Neural progenitor cell (in vitro differentiated cells): Measurements from ENCODE around the gene CELA2B. TPM values are rescaled to one million over a fixed set of nuclear protein-coding genes. Genes with fewer than 3 reads are reported as not detected.
"Not testable (repeated sequence)": the region's sequence is repeated elsewhere in the genome, so short reads cannot be mapped to it uniquely, and the experiment has no call there.

Source experiments
- DNase-seq: peaks from one replicate; pipeline ENCODE4 v3.0.0-alpha.2; 2016; ENCODE audit warnings: low spot score
- H2AFZ ChIP-seq: fragments of 200-600 bp; sonication (generic); replicated peaks from 2 replicates; pipeline ENCODE4 v1.6.1; 2016; ENCODE audit warnings: antibody characterized with exemption
- H3F3A ChIP-seq: fragments of 200-600 bp; sonication (generic); 2 replicates; pipeline ENCODE4 v1.6.1; 2016; ENCODE audit warnings: antibody characterized with exemption, low read depth
- H3K27ac ChIP-seq: fragments of 200-600 bp; sonication (generic); 2 replicates; pipeline ENCODE4 v1.5.1; 2016; ENCODE audit warnings: mild to moderate bottlenecking
- H3K27me3 ChIP-seq: fragments of 200-600 bp; sonication (generic); 2 replicates; pipeline ENCODE4 v1.6.1; 2016; ENCODE audit warnings: mild to moderate bottlenecking, moderate library complexity
- H3K36me3 ChIP-seq: fragments of 200-600 bp; sonication (generic); 2 replicates; pipeline ENCODE4 v1.5.1; 2016
- H3K4me1 ChIP-seq: fragments of 200-600 bp; sonication (generic); 2 replicates; pipeline ENCODE4 v1.6.1; 2016; ENCODE audit warnings: mixed run types
- H3K4me2 ChIP-seq: fragments of 200-600 bp; sonication (generic); 2 replicates; pipeline ENCODE4 v1.6.1; 2016
- H3K4me3 ChIP-seq: fragments of 200-600 bp; sonication (generic); 2 replicates; pipeline ENCODE4 v1.5.1; 2016
- H3K79me2 ChIP-seq: fragments of 200-600 bp; sonication (generic); 2 replicates; pipeline ENCODE4 v1.6.1; 2016; ENCODE audit warnings: low read depth
- H3K9ac ChIP-seq: fragments of 200-600 bp; sonication (generic); 2 replicates; pipeline ENCODE4 v1.6.1; 2016
- H3K9me3 ChIP-seq: fragments of 200-600 bp; sonication (generic); 2 replicates; pipeline ENCODE4 v1.5.1; 2016; ENCODE audit warnings: low read depth
- H4K20me1 ChIP-seq: fragments of 200-600 bp; sonication (generic); 2 replicates; pipeline ENCODE4 v1.6.1; 2016; ENCODE audit warnings: low read depth
- H3K27ac Mint-ChIP-seq: 3 replicates; pipeline ENCODE4 v1.8.0; 2021; ENCODE audit warnings: mixed read lengths
- H3K27me3 Mint-ChIP-seq: 2 replicates; pipeline ENCODE4 v1.8.0; 2022; ENCODE audit warnings: low read depth, mild to moderate bottlenecking, inconsistent platforms, moderate library complexity, mixed read lengths; ENCODE audit not compliant: insufficient read depth
- H3K36me3 Mint-ChIP-seq: 3 replicates; pipeline ENCODE4 v1.8.0; 2021; ENCODE audit warnings: mixed read lengths
- H3K4me1 Mint-ChIP-seq: 3 replicates; pipeline ENCODE4 v1.8.0; 2021; ENCODE audit warnings: mixed read lengths
- H3K4me3 Mint-ChIP-seq: 3 replicates; pipeline ENCODE4 v1.8.0; 2021; ENCODE audit warnings: mild to moderate bottlenecking, moderate library complexity, mixed read lengths
- H3K9me3 Mint-ChIP-seq: 3 replicates; pipeline ENCODE4 v1.8.0; 2020; ENCODE audit warnings: mixed read lengths
- CTCF ChIP-seq: fragments of 200-600 bp; sonication (generic); IDR thresholded peaks from 2 replicates; pipeline ENCODE4 v1.5.1; 2017; ENCODE audit warnings: antibody characterized with exemption, mild to moderate bottlenecking
- EZH2 ChIP-seq: fragments of 200-600 bp; sonication (generic); IDR thresholded peaks from 2 replicates; pipeline ENCODE4 v1.6.1; 2017; ENCODE audit warnings: antibody characterized with exemption, mild to moderate bottlenecking, moderate library complexity
- EZH2phosphoT487 ChIP-seq: fragments of 200-600 bp; sonication (generic); IDR thresholded peaks from 2 replicates; pipeline ENCODE4 v1.6.1; 2017; ENCODE audit warnings: antibody characterized with exemption
- total RNA-seq: library from RNA; depleted of rRNA; stranded (reverse); fragments of >200 nt; gene quantifications from 2 replicates; pipeline ENCODE4 v1.2.3, GENCODE V29; 2015; ENCODE audit warnings: low replicate concordance

Gene CELA2B
- total RNA-seq, 1 donor from 2014 or later = not detected

DNA sequence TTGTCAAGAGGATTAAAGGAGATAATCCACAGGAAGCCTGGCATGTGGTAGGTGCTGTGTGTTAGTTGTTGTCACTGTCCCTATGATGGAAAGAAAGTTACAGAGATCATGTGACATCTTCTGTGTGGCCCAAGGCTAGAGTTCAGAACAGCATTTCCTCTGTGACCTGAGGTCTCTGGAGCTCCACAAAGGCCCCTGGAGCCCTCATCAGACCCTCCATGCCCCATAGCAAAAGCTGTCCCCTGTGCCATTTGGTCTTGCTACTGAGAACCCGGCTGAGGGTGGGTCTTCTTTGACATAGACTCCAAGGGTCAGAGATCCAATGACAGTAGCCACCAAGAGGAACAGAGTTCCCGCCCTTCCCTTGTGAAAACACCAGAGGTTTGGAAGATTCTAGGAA, 8.1 kb downstream of the CELA2B start:
- Histone ChIP-seq H3K79me2 (no peaks in the 10 kb centered on the region), H3K4me3 (no peak overlapping the region), H3K4me1 (no peaks in the 10 kb centered on the region), H4K20me1 (no peaks in the 10 kb centered on the region), H3K9me3 (no peaks in the 10 kb centered on the region), H3K27ac (no peak overlapping the region), H2AFZ (no peak overlapping the region), H3K9ac (no peak overlapping the region), H3K4me2 (no peak overlapping the region), H3K27me3 (no peaks in the 10 kb centered on the region), H3K36me3 (no peaks in the 10 kb centered on the region), H3F3A (no peaks in the 10 kb centered on the region)
- no peaks in the 10 kb centered on the region for H3K9me3 Mint-ChIP-seq
- H3K36me3 Mint-ChIP-seq = peaks cover 8% of the 10 kb centered on the region
- no peak overlapping the region for H3K4me3 Mint-ChIP-seq
- H3K27ac Mint-ChIP-seq = no peak overlapping the region
- H3K4me1 Mint-ChIP-seq = no peaks in the 10 kb centered on the region
- no peak for DNase-seq
- TF ChIP-seq EZH2 (no peak), CTCF (no peak), EZH2phosphoT487 (no peak)
- no peaks in the 10 kb centered on the region for H3K27me3 Mint-ChIP-seq

GRCh38 chr1:15484443-15484842, 8.5 kb downstream of the CELA2B start:
- not testable (repeated sequence) for H3K79me2 ChIP-seq, H4K20me1 ChIP-seq, H2AFZ ChIP-seq, H3K4me1 Mint-ChIP-seq, H3K36me3 Mint-ChIP-seq, H3F3A ChIP-seq, H3K9me3 ChIP-seq, H3K27me3 Mint-ChIP-seq, DNase-seq, H3K36me3 ChIP-seq, H3K27me3 ChIP-seq, H3K27ac ChIP-seq, H3K4me2 ChIP-seq, H3K9ac ChIP-seq, H3K4me1 ChIP-seq, H3K4me3 ChIP-seq, H3K9me3 Mint-ChIP-seq, H3K4me3 Mint-ChIP-seq, H3K27ac Mint-ChIP-seq

DNA sequence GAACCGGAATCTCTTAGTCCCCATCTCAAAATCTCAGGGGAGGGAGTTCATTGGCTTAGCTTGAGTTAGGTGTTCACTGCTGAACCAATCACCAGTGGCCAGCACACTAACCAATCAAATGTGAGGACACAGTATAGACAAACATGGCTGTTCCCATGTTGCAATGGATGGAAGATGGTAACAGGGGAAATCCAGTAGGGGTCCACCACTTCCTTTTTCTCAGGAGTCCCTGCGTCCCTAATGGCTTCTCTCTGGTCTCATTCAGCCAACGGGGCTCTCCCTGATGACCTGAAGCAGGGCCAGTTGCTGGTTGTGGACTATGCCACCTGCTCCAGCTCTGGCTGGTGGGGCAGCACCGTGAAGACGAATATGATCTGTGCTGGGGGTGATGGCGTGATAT, 9.7 kb downstream of the CELA2B start:
- H3K9me3 ChIP-seq = no peaks in the 10 kb centered on the region
- no peaks in the 10 kb centered on the region for H3K9me3 Mint-ChIP-seq
- H3K4me1 Mint-ChIP-seq = no peaks in the 10 kb centered on the region

GRCh38 chr1:15486844-15487610, 11.1 kb downstream of the CELA2B start:
- H2AFZ ChIP-seq, DNase-seq, H4K20me1 ChIP-seq, H3K4me2 ChIP-seq, H3K36me3 ChIP-seq, H3K27ac Mint-ChIP-seq, H3K79me2 ChIP-seq, H3K4me3 Mint-ChIP-seq, H3K4me3 ChIP-seq, H3K27me3 ChIP-seq, H3K27me3 Mint-ChIP-seq, H3K9me3 ChIP-seq, H3K9me3 Mint-ChIP-seq, H3K9ac ChIP-seq, H3K4me1 ChIP-seq, H3K4me1 Mint-ChIP-seq, H3F3A ChIP-seq, H3K27ac ChIP-seq: not testable (repeated sequence)
- peaks cover 12% of the 10 kb centered on the region for H3K36me3 Mint-ChIP-seq

More for the DNA sequence above, 9.7 kb downstream of the CELA2B start:
- Histone ChIP-seq H3K4me1 (no peaks in the 10 kb centered on the region), H4K20me1 (no peaks in the 10 kb centered on the region), H3K4me2 (no peak overlapping the region), H3K27me3 (no peaks in the 10 kb centered on the region), H3K36me3 (no peaks in the 10 kb centered on the region), H3K9ac (no peak overlapping the region), H2AFZ (no peak overlapping the region), H3F3A (no peaks in the 10 kb centered on the region), H3K27ac (no peak overlapping the region), H3K79me2 (no peaks in the 10 kb centered on the region), H3K4me3 (no peak overlapping the region)
- Mint-ChIP-seq H3K27me3 (no peaks in the 10 kb centered on the region), H3K4me3 (no peak overlapping the region), H3K27ac (no peak overlapping the region), H3K36me3 (peaks cover 12% of the 10 kb centered on the region)
- no peak for TF ChIP-seq EZH2
- TF ChIP-seq CTCF = no peak
- TF ChIP-seq EZH2phosphoT487 = no peak
- DNase-seq = no peak
